Fibroblast of mammary gland (primary cell): ENCODE data around the gene HSPA1A.

Source experiments
- DNase-seq: peaks from one replicate; pipeline ENCODE4 v3.0.0-alpha.2; 2010; ENCODE audit warnings: low read depth
- H3K4me3 ChIP-seq: 2 replicates; pipeline ENCODE4 v1.5.1; 2011; ENCODE audit warnings: low read depth, mild to moderate bottlenecking, low read length, moderate library complexity; ENCODE audit not compliant: control insufficient read depth
- CTCF ChIP-seq: conservative IDR thresholded peaks from 2 replicates; pipeline ENCODE4 v1.5.1; 2011; ENCODE audit warnings: low read depth, low read length, inconsistent platforms; ENCODE audit not compliant: control insufficient read depth, insufficient read depth

Gene HSPA1A

GRCh38 chr6:31825553-31825952, 10.2 kb downstream of the HSPA1A start:
- H3K4me3 ChIP-seq = no peak overlapping the region
- no peak for DNase-seq
- TF ChIP-seq CTCF = no peak

- TF ChIP-seq CTCF = no peak
- DNase-seq = peak; percentile 88
- H3K4me3 ChIP-seq = peak overlapping the region; percentile 75
Measured at GRCh38 chr6:31826793-31827285, 11.5 kb downstream of the HSPA1A start.

- peak within 1 kb of the TSS; percentile 75 for H3K4me3 ChIP-seq
- no peak for TF ChIP-seq CTCF
- DNase-seq = peak; percentile 100
Measured at GRCh38 chr6:31827286-31828079, 12.1 kb downstream of the HSPA1A start, which contains the start of gene HSPA1B. HSPA1B (plus strand) TSS chr6:31827738; CDS start chr6:31827951, 213 bp downstream.

- TF ChIP-seq CTCF = peak; percentile 31
- peak; percentile 57 for DNase-seq
- H3K4me3 ChIP-seq = peak overlapping the region; percentile 90
Measured at GRCh38 chr6:31829633-31830283, 14.4 kb downstream of the HSPA1A start.

- peak overlapping the region; percentile 90 for H3K4me3 ChIP-seq
- TF ChIP-seq CTCF = no peak
- DNase-seq = no peak
Measured at GRCh38 chr6:31830886-31831335, 15.6 kb downstream of the HSPA1A start.

- no peak overlapping the region for H3K4me3 ChIP-seq
- DNase-seq = no peak
- no peak for TF ChIP-seq CTCF
Measured at GRCh38 chr6:31831350-31832215, 16.2 kb downstream of the HSPA1A start.
